A172 (cell line): ENCODE results near the gene THAP4. TPM values are rescaled to one million over a fixed set of nuclear protein-coding genes. Genes with fewer than 3 reads are reported as not detected.
"Not testable (repeated sequence)": the region's sequence is repeated elsewhere in the genome, so short reads cannot be mapped to it uniquely, and the experiment has no call there.

Source experiments
- DNase-seq: peaks from one replicate; pipeline ENCODE4 v3.0.0-alpha.2; 2015; ENCODE audit warnings: low spot score
- total RNA-seq: library from RNA; depleted of rRNA; stranded (reverse); fragments of >200 nt; shearing (Covaris generic); gene quantifications from 2 replicates; pipeline ENCODE4 v1.2.3, GENCODE V29; 2014

The THAP4 gene
- total RNA-seq, 1 experiment from 2014 or later: 85.7 TPM

DNA sequence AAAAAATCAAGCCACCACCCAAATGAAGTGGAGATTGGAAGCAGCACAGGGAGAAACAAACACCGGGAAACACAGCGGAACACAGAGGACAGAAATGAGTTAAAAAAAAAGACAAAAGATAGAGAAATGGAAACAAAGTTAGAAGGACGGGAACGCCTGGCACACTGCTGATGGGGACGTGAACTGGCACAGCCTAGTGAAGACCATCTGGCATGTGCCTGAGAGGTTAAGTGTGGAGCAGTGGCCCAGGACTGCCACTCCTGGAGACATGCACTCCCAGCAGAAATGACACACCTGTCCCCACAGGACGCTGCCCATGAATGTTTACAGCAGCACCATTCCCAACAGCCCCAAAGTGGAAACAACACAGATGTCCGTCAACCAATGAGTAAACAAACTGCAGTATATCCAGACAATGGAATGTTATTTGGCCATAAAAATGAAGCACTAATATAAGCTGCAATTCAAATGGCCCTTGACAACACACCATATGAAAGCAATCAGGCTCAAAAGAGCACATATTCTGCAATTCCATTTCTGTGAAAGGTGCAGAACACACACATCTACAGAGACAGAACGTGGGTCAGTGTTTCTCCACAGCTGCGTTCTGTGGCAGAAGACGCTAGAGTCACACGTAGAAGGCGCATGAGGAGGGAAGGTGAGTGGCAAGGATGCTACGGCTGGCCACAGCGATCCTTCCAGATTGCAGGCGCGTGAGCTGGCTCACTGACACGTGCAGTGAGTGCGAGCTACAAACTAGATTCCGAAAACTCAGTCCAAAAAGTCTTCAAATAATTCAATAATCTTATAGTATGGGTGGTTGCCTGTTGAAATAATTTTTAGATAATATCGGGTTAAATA is 24.6 kb downstream of the THAP4 start:
- DNase-seq: no peak

DNA sequence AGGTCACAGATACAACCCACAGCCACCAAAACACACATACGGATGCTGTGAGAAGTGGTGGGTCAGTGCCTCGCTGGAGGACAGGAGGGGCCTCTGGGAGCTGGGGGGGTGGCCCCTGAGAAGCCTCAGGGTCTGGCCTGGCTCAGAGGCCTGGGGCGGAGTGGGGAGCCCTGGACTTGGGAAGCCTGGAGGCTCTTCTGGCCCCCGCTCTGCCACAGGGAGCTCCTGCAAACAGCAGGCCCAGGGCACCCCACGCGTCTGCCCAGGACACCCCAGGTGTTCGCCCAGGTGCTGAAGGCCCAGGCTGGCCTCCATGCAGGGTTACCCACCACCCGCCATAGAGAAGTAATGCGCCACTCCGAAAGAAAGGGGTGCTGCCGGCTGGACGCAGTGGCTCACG is 25.9 kb downstream of the THAP4 start:
- no peak for DNase-seq

DNA sequence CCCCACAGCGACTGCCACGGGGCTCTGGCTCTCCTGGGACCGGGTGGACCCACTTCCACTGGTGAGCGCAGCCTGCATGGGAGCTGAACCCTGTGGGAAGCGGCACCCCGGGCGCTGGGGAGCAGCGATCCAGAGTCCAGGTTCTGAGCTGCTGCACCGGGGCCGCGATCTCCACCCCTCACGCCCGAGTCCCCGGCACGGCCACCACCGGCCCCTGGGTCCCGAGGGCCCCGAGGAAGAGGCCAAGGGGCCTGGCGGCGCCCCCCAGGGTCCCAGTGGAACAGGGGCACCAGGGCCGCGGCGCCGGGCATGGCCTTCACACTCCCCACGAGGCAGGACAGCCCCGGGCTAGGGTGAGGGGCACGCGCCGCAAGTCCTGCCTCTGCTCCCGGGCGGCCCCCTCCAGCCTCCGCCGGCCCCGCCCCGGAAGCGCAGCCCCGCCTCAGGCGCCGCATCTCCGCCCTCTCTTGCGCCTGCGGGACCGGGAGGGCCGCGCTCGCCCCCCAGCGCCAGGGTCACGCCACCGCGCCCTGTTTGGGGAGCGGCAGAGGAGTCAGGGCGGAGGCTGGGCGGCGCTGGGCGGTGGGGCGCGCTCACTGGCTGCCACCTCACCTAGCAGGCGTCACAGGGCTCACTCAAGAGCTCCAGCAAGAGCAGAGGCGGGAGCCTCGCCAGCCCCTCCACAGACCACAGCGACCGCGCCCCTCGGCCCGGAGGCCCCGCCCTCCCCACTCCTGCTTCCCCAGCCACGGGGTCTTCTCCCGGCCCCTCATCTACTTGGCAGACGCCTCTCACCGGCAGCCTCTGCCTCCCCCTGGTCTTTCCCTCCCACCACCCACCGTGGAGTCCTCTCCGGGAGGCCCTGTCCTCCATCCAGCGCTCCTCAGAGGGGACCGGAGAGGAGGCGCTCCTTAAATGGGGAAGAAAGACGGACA is 26.8 kb downstream of the THAP4 start:
- peak; percentile 21 for DNase-seq

DNA sequence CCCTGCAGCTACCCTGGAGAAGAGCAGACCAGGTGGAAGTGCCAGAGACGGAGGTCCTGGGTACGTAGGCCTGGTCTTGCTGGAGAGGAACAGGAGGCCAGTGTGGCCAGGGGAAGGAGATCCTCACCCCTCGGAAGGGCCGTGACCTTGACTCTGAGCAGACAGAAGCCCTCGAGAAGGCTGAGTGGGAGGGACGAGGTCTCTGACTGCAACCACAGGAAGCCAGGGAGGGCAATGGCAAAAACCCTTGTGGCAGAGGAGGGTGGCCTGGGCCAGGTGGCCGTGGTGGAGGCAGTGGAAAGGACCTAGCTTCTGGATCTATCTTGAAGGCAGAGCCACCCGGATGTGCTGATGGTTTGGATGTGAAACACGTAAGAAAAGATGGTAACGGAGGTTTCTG is 28.1 kb downstream of the THAP4 start:
- DNase-seq: no peak

DNA sequence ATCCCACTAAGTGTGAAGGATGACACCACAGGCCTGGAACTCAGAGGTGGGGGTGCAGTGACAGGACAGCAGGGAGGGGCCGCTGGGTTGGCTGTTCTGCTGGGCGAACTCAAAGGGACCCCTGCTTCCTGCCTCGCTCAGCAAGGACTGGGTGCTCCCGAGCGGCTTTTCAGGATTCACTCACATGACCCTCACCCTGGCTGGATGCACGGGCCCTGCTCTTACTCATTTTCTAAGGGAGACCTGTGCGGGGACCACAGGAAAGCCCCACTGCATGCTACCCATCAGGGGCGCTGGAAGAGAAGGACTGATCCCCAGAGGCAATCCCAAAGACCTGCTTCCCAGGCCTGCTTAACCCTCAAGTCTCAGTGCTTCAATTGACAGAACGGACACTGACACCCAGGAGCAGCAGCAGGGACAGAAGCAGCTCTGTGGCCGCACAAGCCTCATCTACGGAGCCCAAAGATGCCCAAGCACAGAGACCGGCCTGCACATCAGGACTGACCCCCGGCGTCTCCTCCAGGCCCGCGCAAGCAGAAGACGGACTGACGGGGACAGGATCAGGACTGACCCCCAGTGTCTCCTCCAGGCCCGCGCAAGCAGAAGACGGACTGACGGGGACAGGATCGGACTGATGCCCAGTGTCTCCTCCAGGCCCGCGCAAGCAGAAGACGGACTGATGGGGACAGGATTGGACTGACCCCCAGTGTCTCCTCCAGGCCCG is 29.6 kb downstream of the THAP4 start:
- no peak for DNase-seq

DNA sequence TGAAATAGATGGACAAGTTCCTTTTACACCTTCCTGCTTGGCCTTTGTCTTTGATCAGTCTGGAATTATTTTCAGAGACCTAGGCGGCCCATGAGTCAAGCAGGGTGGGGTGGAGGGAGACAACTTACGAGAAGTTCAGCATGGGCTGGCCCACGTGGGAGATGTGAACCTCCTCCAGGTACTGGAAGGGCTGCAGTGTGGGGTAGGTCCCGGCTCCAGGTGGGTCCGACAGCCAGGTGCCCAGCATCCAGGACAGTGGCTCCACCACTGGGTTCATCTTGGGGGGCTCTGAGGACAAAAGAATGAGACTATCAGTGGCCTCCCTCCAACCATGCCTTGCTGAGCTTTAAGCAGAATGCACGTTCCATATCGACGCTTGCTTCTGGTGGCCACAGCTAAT is 30.8 kb downstream of the THAP4 start:
- DNase-seq: no peak

DNA sequence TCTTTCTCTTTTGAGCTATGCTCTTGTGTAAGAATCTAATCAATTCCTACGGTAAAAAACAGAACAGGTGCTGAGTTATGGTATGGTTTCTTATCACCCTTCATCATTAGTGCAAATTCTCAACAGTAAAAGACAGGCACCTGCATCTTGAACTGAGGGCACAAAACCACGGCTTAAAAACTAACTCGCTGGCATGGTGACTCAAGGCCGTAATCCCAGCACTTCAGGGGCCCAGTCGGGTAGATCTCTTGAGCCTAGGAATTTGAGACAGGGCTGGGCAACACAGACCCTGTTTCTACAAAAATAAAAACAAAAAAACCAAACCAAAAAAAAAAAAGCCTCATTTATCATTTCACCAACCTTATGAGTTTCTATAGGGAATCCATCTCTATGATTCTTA is 33.3 kb downstream of the THAP4 start:
- DNase-seq: no peak

DNA sequence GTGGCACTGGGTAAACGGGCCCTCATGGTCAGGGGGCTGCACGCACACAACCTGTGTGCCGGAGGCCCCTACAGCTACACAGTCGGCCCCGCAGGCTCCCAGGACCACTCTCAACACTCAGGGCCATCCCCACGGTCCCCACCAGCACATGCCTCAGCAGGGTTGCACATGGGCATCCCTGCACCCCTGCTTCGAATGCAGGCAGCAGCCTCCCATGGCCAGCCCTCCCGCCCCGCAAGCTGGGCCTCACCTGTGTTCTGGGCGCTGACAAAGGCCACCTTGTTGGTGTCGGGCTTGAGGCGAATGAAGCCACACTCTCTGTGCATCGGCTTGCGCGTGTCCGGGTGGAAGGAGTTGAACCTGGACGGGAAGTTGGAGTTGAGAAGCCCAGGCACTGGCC is 34.2 kb downstream of the THAP4 start:
- DNase-seq: no peak

DNA sequence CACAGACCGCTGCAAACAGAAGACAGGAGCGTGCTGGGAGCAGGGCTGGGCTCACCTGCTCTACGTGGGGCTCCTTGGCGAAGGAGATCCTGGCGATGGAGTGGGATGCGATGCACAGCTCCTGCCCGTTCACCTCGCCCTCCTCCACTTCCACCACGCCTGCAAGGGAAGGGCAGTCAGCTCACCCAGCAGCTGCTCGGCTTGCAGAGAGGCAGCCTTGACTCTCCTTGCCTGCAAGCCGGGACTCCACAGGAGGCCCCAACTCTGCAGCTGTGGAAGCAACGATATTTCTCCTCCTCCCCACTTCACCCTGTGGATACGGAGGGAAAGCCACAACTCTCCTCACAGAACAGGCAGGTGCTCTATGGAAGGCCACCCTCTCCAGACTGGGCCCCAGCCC is 35.1 kb downstream of the THAP4 start:
- DNase-seq: no peak

DNA sequence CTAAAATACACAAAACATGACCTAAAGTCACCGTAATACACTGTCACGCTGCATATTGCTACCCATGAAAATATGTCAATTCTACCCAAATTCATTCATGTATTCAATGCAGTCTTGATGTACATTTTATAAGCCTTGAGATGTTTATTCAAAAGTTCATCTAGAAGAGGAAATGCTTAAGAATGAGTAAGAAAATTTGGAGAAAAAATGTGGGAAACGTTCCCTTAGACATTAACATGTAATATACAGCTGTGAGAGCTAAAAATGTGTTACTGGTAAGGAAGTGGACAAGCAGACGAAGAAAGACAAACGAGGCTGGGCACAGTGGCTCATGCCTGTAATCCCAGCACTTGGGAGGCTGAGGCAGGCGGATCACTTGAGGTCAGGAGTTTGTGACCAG is 37.3 kb downstream of the THAP4 start:
- no peak for DNase-seq

DNA sequence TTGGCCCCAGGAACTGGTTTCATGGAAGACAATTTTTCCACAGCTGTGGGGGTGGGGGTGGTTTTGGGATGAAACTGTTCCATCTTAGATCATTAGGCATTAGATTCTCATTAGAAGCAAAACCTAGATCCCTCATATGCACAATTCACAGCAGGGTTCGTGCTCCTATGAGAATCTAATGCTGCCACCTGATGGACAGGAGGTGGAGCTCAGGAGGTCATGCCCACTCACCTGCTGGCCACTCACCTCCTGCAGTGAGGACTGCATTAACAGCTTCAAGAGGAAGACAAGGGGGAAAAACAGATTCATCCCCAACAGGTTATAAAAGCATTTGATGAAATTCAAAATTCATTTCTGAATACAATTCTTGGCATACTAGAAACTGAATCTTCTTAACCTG is 38.5 kb downstream of the THAP4 start:
- DNase-seq: peak; percentile 29

DNA sequence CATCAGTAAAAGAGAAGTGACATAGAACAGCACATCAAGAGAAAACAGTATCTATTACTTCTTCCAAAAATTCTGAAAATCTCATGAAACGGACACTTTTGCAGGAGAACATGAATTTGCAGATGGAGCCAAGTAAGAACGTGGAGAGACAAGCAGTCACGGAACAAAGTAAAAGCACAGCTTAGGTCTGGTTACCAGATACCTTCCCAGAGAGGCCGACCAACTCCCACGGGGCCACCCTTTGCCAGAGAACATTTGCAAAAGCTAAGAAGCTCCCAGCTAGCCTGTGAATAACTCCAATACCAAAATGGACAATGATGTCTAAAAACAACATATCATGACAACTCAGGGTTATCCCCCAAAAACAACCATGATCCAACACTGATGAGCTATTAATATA is 38.9 kb downstream of the THAP4 start:
- DNase-seq: no peak

DNA sequence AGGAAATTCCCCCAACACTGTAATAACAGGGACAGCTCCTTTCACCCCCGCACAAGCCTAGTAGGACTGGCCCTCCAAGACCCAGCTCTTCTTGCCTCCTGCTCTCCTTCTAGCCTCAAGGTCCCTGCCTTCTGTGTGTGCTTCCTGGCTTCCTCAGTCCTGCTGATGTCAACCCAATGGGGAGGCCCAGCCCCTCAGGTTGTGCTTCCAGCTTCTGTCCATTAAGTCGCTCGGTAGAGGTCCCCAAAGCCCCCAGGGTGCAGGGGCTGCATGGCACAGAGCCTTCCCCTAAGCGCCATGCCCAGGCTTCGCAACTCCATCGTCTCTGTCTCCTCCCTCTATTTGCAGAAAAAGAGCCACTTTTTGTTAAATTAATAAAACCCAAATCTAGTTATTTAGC is 39.4 kb downstream of the THAP4 start:
- DNase-seq: no peak

DNA sequence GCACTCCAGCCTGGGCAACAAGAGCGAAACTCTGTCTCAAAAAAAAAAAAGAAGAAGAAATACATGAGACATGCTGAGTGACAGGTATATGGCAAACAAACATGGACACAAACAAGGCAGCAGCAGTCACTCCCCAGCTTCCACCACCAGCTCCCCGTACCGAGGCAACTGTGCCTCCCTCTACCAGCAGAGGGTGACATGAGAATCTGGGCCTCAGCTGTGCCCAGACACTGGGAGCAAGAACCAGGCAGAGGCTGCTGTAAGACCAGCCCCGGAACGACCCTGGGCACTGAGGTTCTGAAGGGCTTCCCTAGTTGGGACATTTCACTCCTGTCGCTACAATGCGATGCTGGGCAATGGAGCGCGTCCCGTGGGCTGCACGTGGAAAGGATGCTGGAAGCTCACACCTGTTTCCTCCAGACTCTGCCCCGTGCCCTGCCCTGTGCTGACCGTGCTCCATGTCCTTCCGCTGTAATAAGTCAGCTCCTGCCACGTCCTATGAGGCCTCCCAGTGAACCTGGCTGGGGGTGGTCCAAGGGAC is 41.3 kb downstream of the THAP4 start:
- no peak for DNase-seq

DNA sequence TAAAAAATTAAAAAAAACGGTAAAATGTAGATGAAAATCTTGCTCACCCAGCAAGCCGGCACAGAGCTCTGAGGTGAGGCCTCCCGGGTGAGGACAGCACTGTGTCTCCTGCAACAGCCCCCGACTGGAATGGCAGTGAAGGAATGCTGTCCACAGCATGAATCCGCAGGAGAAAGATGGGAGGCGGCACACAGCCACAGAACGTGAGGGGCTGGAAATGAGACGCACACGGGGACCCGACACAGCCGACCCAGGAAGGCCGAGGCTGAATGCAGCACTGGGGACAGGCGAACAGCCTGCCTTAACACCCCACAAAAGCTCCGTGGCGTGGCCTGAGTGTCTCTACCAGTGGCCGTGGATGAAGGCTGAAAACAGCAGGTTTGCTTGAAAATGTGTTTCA is 43.7 kb downstream of the THAP4 start:
- DNase-seq: no peak

DNA sequence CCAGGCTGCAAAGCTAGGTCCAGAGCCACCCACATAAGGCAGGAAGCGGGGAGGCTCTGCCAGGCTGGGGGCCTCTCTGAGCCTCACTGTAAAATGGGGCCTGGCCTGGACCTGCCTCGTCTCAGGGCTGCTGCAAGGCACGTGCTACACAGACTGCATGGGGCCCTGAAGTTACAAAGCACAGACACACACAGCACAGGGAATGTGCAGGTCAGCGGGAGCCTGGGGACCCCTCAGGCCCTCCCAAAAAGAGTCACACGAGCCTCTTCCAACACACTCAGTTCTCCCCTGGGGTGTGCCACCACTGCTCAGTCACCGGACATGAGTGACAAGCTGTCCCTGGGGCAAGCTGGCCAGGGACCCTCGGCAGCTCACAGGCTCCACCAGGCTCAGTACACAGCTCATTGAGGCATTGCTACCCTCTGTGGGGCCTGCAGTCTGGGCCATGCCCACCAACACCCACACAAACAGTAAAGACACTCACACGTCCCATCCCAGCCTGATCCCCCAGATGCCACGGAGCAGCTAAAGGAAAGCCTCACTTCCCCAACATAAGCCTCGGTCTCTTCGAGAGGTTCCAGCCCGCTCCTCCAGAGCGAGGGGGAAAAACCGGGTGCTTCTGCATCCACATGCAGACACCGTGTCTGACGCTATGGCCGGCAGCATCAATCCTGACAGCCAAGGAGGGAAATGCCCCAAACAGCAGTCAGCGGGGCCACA is 44.7 kb downstream of the THAP4 start:
- no peak for DNase-seq

DNA sequence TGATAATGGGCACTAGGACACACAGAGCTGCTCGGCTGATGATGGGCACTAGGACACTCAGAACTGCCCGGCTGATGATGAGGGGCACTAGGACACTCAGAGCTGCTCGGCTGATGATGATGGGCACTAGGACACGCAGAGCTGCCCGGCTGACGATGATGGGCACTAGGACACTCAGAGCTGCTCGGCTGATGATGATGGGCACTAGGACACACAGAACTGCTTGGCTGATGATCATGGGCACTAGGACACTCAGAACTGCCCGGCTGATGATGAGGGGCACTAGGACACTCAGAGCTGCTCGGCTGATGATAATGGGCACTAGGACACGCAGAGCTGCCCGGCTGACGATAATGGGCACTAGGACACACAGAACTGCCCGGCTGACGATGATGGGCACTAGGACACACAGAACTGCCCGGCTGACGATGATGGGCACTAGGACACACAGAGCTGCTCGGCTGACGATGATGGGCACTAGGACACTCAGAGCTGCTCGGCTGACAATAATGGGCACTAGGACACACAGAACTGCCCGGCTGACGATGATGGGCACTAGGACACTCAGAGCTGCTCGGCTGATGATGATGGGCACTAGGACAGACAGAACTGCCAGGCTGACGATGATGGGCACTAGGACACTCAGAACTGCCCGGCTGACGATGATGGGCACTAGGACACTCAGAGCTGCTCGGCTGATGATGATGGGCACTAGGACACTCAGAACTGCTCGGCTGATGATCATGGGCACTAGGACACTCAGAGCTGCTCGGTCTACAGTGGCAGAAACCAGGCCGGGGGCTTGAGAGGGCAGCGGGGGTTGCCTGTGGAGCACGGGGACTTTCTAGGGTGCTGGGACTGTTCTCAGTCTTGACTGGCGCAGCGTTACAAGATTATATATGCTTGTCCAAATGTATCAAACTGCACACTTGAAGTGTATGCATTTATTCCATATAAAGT is 46.2 kb downstream of the THAP4 start:
- DNase-seq: not testable (repeated sequence)

DNA sequence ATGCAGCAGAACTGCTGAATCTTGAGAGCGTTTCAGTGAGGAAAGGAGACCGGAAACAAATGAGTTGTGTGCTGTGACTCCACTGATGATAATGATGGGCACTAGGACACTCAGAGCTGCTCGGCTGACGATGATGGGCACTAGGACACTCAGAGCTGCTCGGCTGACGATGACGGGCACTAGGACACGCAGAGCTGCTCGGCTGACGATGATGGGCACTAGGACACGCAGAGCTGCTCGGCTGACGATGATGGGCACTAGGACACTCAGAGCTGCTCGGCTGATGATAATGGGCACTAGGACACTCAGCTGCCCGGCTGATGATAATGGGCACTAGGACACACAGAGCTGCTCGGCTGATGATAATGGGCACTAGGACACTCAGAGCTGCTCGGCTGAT is 47.1 kb downstream of the THAP4 start:
- not testable (repeated sequence) for DNase-seq

DNA sequence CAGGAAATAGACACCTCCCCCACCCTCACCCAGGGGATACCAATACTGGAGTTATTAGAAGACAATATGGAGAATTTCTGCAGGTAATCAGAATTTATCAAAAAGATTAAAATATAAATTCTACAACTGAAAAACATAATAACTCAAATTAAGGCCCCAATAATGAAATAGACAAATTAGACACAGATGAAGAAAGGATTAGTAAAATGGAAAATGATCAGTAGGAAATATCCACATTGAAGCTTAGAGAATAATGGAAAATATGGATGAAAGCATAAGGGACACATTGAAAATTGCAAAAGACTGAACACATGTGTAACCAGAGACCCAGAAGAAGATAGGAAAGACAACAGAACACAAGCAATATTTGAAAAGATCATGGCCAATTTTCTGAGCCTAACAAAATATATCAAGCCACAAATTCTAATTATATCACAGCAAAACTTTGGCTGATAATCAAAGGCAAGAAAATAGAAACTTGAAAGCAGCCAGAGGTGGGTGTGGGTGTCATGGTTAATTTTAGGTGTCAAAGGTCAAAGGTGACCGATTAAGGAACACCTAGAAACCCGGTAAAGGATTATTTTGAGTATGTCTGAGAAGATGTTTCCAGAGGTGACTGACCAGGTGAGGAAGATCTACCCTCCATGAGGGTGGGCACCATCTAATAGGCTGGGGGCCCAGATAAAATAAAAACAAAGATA is 50.2 kb downstream of the THAP4 start:
- no peak for DNase-seq
